Astrocyte (in vitro differentiated cells and primary cell): ENCODE results near the gene OXER1. TPM values are rescaled to one million over a fixed set of nuclear protein-coding genes. Genes with fewer than 3 reads are reported as not detected.

Experiments
- DNase-seq: peaks from one replicate; pipeline ENCODE4 v3.0.0-alpha.2; 2010; ENCODE audit warnings: low read depth
- FAIRE-seq: peaks from 2 replicates; lab custom pipeline; 2011; peaks lifted over from hg19 to GRCh38; lab: Jason Lieb, UNC
- H2AFZ ChIP-seq: 2 replicates; pipeline ENCODE4 v1.6.0; 2012; ENCODE audit warnings: low read depth, low read length, inconsistent platforms
- H3K27ac ChIP-seq: 2 replicates; pipeline ENCODE4 v1.5.1; 2011; ENCODE audit warnings: low read depth, low read length, inconsistent platforms
- H3K27me3 ChIP-seq: 2 replicates; pipeline ENCODE4 v1.6.0; 2011; ENCODE audit warnings: low read length, inconsistent platforms; ENCODE audit not compliant: insufficient read depth
- H3K36me3 ChIP-seq: 2 replicates; pipeline ENCODE4 v1.5.1; 2011; ENCODE audit warnings: low read length, inconsistent platforms; ENCODE audit not compliant: insufficient read depth
- H3K4me1 ChIP-seq: 2 replicates; pipeline ENCODE4 v1.5.1; 2011; ENCODE audit warnings: low read length, inconsistent platforms; ENCODE audit not compliant: insufficient read depth
- H3K4me2 ChIP-seq: 2 replicates; pipeline ENCODE4 v1.6.0; 2012; ENCODE audit warnings: low read length, inconsistent platforms
- H3K4me3 ChIP-seq: 2 replicates; pipeline ENCODE4 v1.5.1; 2011; ENCODE audit warnings: low read depth, mild to moderate bottlenecking, low read length, inconsistent platforms; ENCODE audit not compliant: insufficient read depth
- H3K79me2 ChIP-seq: 2 replicates; pipeline ENCODE4 v1.6.0; 2012; ENCODE audit warnings: mild to moderate bottlenecking, low read length, inconsistent platforms; ENCODE audit not compliant: insufficient read depth
- H3K9ac ChIP-seq: 2 replicates; pipeline ENCODE4 v1.6.0; 2012; ENCODE audit warnings: mild to moderate bottlenecking, low read length, inconsistent platforms
- H3K9me3 ChIP-seq: 2 replicates; pipeline ENCODE4 v1.5.1; 2012; ENCODE audit warnings: low read depth, mild to moderate bottlenecking, low read length, inconsistent platforms; ENCODE audit not compliant: insufficient read depth
- H4K20me1 ChIP-seq: 2 replicates; pipeline ENCODE4 v1.6.0; 2012; ENCODE audit warnings: low read length, inconsistent platforms; ENCODE audit not compliant: insufficient read depth
- H3K27ac Mint-ChIP-seq: one replicate; pipeline ENCODE4 v1.8.0; 2021; ENCODE audit warnings: mild to moderate bottlenecking, mixed read lengths; ENCODE audit not compliant: unreplicated experiment
- H3K27me3 Mint-ChIP-seq: one replicate; pipeline ENCODE4 v1.8.0; 2021; ENCODE audit warnings: low read depth, mixed read lengths; ENCODE audit not compliant: unreplicated experiment
- H3K36me3 Mint-ChIP-seq: one replicate; pipeline ENCODE4 v1.8.0; 2021; ENCODE audit warnings: low read depth, mixed read lengths; ENCODE audit not compliant: unreplicated experiment
- H3K4me1 Mint-ChIP-seq: one replicate; pipeline ENCODE4 v1.8.0; 2021; ENCODE audit warnings: low read depth, mixed read lengths; ENCODE audit not compliant: unreplicated experiment
- H3K4me3 Mint-ChIP-seq: one replicate; pipeline ENCODE4 v1.8.0; 2021; ENCODE audit warnings: mild to moderate bottlenecking, moderate library complexity, mixed read lengths; ENCODE audit not compliant: unreplicated experiment
- H3K9me3 Mint-ChIP-seq: one replicate; pipeline ENCODE4 v1.8.0; 2021; ENCODE audit warnings: mild to moderate bottlenecking, mixed read lengths; ENCODE audit not compliant: unreplicated experiment
- EZH2 ChIP-seq: IDR thresholded peaks from 2 replicates; pipeline ENCODE4 v1.6.1; 2012; ENCODE audit warnings: mild to moderate bottlenecking, low read length, inconsistent platforms; ENCODE audit not compliant: insufficient read depth
- total RNA-seq: library from RNA; stranded (reverse); gene quantifications from 2 replicates; pipeline ENCODE4 v1.2.1, GENCODE V29; 2021
- TF ChIP-seq, protein P1 (sequence below): IDR thresholded peaks from 2 replicates; pipeline ENCODE4 v1.5.1; 2011; ENCODE audit warnings: low read depth, mild to moderate bottlenecking, inconsistent platforms, low read length, moderate library complexity; ENCODE audit not compliant: insufficient read depth

OXER1 gene
- total RNA-seq, 1 donor from 2014 or later: 0.39 TPM

DNA sequence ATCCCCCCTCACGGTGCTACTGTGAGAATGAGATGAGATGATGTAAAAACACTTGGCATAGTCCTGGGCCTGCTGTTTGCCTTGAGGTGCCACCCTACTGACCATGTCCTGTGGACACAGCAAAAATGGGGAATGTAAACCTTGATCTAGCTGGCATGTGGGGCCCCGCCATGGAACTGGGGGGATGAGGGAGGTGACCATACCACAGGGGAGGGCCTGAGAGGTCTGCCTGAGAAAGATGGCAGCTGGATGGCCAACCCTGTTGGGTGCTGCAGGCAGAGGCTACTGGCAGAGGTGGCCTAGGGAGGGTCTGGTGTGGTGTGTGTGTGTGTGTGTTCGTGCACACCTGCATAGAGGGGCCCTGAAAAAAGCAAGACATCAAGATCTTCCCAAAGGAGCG is 27.7 kb upstream of the OXER1 start:
- peaks cover 4% of the 10 kb centered on the region for H3K4me1 ChIP-seq
- Mint-ChIP-seq H3K27ac (peak overlapping the region; percentile 79), H3K4me3 (peak overlapping the region; percentile 34), H3K9me3 (peaks cover 8% of the 10 kb centered on the region), H3K36me3 (peaks cover 7% of the 10 kb centered on the region), H3K27me3 (peaks cover 27% of the 10 kb centered on the region), H3K4me1 (peaks cover 21% of the 10 kb centered on the region)
- peaks cover 8% of the 10 kb centered on the region for H3K27me3 ChIP-seq
- H3K79me2 ChIP-seq: no peaks in the 10 kb centered on the region
- DNase-seq: no peak
- H3K9ac ChIP-seq: no peak overlapping the region
- TF ChIP-seq, protein P1, sequence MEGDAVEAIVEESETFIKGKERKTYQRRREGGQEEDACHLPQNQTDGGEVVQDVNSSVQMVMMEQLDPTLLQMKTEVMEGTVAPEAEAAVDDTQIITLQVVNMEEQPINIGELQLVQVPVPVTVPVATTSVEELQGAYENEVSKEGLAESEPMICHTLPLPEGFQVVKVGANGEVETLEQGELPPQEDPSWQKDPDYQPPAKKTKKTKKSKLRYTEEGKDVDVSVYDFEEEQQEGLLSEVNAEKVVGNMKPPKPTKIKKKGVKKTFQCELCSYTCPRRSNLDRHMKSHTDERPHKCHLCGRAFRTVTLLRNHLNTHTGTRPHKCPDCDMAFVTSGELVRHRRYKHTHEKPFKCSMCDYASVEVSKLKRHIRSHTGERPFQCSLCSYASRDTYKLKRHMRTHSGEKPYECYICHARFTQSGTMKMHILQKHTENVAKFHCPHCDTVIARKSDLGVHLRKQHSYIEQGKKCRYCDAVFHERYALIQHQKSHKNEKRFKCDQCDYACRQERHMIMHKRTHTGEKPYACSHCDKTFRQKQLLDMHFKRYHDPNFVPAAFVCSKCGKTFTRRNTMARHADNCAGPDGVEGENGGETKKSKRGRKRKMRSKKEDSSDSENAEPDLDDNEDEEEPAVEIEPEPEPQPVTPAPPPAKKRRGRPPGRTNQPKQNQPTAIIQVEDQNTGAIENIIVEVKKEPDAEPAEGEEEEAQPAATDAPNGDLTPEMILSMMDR: no peak
- TF ChIP-seq EZH2: no peak
- H3K36me3 ChIP-seq: no peaks in the 10 kb centered on the region
- H3K27ac ChIP-seq: no peak overlapping the region
- no peaks in the 10 kb centered on the region for H4K20me1 ChIP-seq
- H2AFZ ChIP-seq: no peak overlapping the region
- no peak overlapping the region for H3K4me3 ChIP-seq
- H3K9me3 ChIP-seq: no peaks in the 10 kb centered on the region
- H3K4me2 ChIP-seq: no peak overlapping the region
- FAIRE-seq: no peak

DNA sequence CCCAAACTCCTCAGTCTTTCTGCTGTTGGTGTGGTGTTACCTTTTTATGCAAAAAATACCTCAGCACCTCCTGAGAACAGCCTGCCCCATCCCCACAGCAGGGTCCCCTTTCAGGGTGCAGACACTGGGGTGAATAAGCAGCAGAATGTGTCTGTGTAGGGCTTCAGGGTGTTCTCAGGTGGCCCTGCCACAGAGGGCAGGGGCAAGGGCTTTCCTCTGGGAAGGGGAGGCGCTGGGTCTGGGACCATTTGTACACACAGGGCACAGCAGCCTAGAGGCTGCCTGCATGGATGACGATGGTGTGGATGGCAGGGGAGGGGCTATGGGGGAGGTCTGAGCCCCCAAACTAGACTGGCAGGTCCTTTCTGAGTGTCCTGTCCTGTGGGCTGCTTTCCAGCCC is 25.8 kb upstream of the OXER1 start:
- H3K36me3 Mint-ChIP-seq: peaks cover 7% of the 10 kb centered on the region
- no peak overlapping the region for H3K4me3 ChIP-seq
- H4K20me1 ChIP-seq: no peaks in the 10 kb centered on the region
- H3K36me3 ChIP-seq: no peaks in the 10 kb centered on the region
- no peak overlapping the region for H3K4me2 ChIP-seq
- H3K9ac ChIP-seq: no peak overlapping the region
- DNase-seq (no peak), FAIRE-seq (no peak)
- peaks cover 12% of the 10 kb centered on the region for H3K4me1 Mint-ChIP-seq
- no peak overlapping the region for H3K27ac ChIP-seq
- peaks cover 32% of the 10 kb centered on the region for H3K27me3 Mint-ChIP-seq
- H3K27ac Mint-ChIP-seq: no peak overlapping the region
- H2AFZ ChIP-seq: no peak overlapping the region
- no peaks in the 10 kb centered on the region for H3K9me3 ChIP-seq
- no peak for TF ChIP-seq EZH2
- TF ChIP-seq, protein P1: no peak
- peaks cover 8% of the 10 kb centered on the region for H3K9me3 Mint-ChIP-seq
- peaks cover 8% of the 10 kb centered on the region for H3K27me3 ChIP-seq
- no peak overlapping the region for H3K4me3 Mint-ChIP-seq
- peaks cover 4% of the 10 kb centered on the region for H3K4me1 ChIP-seq
- no peaks in the 10 kb centered on the region for H3K79me2 ChIP-seq

DNA sequence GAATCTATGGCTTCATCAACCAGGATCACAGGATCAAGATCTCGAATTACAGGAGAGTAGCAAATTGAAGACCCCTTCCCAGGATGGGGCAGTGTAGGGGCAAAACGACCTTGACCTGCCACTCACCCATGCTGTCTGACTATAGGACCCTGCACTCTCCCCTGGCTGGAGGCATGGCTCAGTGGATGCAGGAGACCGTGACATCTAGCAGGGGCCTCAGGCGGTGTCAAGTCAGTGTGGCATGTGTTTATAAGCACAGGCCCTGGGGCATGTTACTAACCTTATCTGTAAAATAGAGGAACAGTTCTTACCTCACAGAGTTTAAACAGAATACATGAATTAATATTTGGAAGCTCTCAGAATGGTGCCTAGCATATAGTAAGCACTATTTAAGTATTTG is 24.9 kb upstream of the OXER1 start:
- Mint-ChIP-seq H3K9me3 (peaks cover 8% of the 10 kb centered on the region), H3K27me3 (peaks cover 32% of the 10 kb centered on the region), H3K4me1 (peaks cover 11% of the 10 kb centered on the region), H3K36me3 (peaks cover 7% of the 10 kb centered on the region), H3K4me3 (no peak overlapping the region), H3K27ac (no peak overlapping the region)
- no peak for TF ChIP-seq EZH2
- TF ChIP-seq, protein P1: no peak
- Histone ChIP-seq H3K4me3 (no peak overlapping the region), H3K27ac (no peak overlapping the region), H3K36me3 (no peaks in the 10 kb centered on the region), H3K9me3 (no peaks in the 10 kb centered on the region), H3K79me2 (no peaks in the 10 kb centered on the region), H3K9ac (no peak overlapping the region), H3K4me2 (no peak overlapping the region), H3K27me3 (peaks cover 6% of the 10 kb centered on the region), H2AFZ (no peak overlapping the region), H3K4me1 (peaks cover 4% of the 10 kb centered on the region), H4K20me1 (no peaks in the 10 kb centered on the region)
- FAIRE-seq: no peak
- no peak for DNase-seq
